Measurements from ENCODE around the gene MTX1. TPM values are rescaled to one million over a fixed set of nuclear protein-coding genes. Genes with fewer than 3 reads are reported as not detected.

MTX1 gene
- total RNA-seq, 1 donor = 38.0 TPM

DNA sequence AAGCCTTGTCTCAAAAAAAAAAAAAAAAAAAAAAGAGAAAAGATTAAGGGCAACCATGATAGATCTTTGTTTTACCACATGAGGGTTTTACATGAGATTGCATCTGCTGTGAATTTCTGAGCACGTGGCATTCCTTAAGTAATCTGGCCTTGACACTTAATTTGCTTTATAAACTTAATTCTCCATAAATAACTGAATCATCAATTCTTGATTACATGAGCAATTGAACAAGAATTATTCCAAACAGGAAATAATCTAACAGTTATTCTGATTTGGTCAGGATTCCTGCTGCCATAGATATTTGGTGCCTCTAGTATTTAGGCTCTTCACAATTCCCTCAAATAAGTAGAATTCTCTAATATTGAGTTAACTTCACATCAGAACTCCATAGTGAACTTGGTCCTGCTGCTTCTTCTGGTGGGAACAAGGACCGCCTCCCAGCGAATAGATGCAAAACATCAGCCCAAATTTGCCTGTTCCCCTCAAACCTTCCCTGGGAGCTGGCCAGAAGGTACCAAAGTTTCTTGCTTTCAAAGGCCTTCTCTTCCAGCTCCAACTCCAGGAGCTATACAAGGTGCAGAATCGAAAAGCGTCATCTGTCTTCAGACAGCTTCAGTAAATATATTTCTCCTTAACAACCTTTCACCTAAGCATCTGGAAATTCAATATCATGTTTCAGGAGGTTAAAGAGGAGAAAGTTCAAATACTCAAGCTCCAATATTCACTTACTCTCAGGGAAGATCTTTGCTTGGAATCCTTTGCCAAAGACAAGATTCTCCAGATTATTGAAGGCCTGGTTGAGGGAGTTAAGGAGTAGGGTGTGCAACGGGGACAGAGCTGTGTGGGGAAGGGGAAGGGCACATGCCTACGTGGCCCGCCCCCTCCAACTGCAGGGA is 36.4 kb upstream of the MTX1 start:
- peak overlapping the region; percentile 98 for H3K4me3 ChIP-seq (ENCODE audit: low read depth, low read length)
- no peak for DNase-seq (ENCODE audit: low read depth)
- TF ChIP-seq, protein P1, sequence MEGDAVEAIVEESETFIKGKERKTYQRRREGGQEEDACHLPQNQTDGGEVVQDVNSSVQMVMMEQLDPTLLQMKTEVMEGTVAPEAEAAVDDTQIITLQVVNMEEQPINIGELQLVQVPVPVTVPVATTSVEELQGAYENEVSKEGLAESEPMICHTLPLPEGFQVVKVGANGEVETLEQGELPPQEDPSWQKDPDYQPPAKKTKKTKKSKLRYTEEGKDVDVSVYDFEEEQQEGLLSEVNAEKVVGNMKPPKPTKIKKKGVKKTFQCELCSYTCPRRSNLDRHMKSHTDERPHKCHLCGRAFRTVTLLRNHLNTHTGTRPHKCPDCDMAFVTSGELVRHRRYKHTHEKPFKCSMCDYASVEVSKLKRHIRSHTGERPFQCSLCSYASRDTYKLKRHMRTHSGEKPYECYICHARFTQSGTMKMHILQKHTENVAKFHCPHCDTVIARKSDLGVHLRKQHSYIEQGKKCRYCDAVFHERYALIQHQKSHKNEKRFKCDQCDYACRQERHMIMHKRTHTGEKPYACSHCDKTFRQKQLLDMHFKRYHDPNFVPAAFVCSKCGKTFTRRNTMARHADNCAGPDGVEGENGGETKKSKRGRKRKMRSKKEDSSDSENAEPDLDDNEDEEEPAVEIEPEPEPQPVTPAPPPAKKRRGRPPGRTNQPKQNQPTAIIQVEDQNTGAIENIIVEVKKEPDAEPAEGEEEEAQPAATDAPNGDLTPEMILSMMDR (IDR thresholded peaks at IDR 0.05; ENCODE audit: insufficient read depth, low read depth, low read length) = no peak

DNA sequence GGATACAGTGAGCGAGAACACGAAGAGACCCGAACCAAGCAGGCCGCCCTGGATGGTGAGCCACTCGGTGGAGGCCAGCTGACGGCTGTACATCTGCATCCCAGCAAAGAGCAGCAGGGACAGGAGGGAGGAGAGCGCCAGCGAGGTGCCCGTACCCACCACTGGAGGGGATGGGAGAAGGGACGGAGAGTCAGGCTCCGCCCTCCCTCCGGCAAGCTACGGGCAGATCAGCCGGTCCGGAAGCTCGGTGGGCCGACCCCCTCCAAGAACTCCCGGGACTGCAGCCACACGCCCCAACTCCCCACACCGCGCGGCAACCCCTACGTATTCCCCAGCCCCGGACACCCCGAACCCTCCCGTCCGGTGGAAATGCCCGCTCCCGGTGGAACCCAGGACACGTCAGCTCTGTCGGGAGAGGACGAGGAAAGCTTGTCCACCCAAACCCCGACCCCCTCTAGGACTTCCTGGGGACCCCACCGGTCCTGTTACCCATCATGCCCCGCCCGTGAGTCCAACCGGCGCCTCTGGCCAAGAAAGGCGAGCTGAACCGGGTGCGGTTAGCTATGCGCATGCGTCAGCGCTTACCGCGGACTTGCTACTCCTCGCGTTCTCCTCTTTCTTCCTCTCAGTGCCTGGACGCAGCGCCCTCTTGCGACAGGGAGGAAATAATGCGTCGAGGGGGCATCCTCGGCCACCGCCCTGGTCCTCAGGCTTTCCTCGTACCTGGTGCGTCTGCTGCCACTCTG is 35.6 kb upstream of the MTX1 start, which contains the start of gene KRTCAP2:
Gene KRTCAP2, minus strand, starts transcription at position 573 of the 746 bp plus-strand sequence. Its CDS starts 80 bp downstream, at position 493.
- TF ChIP-seq, protein P1 (IDR thresholded peaks at IDR 0.05; ENCODE audit: insufficient read depth, low read depth, low read length) = peak; percentile 94
- H3K4me3 ChIP-seq (ENCODE audit: low read depth, low read length) = peak within 1 kb of the TSS; percentile 98
- DNase-seq (ENCODE audit: low read depth) = peak; percentile 95

DNA sequence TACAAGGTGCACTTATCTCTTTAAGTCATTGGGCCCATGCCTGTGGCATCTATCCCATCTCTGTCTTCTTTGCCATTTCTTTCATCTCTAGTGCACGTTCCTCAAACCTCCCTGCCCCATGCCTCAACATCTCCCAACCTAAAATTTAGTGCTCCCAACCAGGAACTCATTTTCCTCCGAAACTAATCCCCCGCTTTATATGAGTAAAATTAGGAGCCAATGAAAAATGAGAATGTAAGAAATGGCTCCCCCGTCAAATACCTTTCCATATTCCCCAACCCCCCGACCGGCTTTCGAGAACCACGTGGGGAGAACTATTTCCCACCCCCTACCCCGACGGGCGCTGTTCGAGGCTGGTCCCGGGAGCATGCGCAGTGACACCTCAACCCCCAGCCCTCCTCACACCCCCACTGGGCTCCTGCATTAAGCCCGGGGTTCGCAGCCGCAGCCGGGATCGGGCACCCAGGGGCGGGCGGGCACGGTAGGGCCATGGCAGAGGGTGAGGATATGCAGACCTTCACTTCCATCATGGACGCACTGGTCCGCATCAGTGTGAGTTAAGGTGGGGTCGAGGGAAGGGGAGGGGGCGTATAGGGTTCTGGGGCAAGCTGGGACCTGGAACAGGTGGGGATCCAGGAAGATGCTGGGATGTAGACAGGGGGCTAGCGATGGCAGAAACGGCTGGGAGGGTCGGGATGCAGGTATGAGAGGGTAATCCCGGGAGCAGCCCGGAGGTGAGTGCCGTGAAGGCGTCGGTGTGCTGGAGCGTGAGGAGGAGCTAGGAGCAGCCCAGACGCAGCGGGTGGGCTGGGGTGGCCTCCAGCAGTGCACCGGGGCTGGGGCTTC is 34.8 kb upstream of the MTX1 start, which contains the start of gene TRIM46:
Gene TRIM46, plus strand, starts transcription at position 372 of the 846 bp plus-strand sequence. Its CDS starts 118 bp downstream, at position 490.
- DNase-seq (ENCODE audit: low read depth) = peak; percentile 12
- TF ChIP-seq, protein P1 (IDR thresholded peaks at IDR 0.05; ENCODE audit: insufficient read depth, low read depth, low read length) = no peak
- H3K4me3 ChIP-seq (ENCODE audit: low read depth, low read length) = peak within 1 kb of the TSS; percentile 98

DNA sequence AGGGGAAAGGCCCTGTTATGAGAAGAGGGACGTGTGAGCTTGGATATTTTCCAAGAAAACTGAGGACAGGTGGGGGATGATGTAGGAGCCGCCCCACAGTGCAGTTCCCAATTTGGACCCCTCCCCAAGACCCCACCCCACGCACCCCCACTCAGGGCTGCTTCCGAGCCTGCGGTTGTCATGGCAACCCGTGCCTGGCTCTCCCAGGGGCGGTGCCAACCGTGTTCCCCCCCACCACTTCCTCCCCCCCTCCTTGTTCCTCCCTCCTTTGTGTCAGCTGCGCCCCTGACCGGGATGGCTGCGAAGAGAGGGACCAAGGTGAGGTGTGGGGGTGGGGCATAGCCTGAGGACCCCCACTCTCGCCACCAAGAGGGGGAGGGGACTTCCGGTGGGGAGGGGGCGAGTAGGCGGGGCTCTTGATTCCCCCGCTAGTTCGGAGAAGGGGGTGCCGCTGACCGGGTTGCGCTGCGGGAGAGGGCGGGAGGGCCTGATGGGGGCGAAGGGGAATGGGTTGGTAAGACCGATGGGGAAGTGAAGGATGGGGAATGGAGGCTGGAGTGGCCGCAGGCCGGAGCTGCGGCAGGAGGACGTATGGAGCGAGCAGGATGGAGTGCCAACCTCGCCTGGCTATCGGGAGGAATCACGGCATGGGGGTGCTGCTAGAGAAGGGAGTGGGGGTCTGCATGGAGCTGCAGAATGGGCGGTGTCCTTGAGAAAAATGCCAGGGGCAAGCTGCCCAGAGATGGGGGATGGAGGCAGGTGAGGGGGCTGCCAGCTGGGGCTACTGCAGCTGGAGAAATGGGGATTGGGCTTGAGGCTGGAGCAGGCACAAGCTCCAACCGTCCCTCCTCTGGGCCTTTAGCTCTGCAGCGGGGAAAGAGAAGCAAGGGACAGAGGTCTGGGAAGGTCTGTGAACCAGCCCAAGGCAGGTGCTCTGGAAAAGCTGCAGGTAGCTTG is 33.9 kb upstream of the MTX1 start:
- no peak for DNase-seq (ENCODE audit: low read depth)
- peak overlapping the region; percentile 98 for H3K4me3 ChIP-seq (ENCODE audit: low read depth, low read length)
- TF ChIP-seq, protein P1 (IDR thresholded peaks at IDR 0.05; ENCODE audit: insufficient read depth, low read depth, low read length) = no peak

DNA sequence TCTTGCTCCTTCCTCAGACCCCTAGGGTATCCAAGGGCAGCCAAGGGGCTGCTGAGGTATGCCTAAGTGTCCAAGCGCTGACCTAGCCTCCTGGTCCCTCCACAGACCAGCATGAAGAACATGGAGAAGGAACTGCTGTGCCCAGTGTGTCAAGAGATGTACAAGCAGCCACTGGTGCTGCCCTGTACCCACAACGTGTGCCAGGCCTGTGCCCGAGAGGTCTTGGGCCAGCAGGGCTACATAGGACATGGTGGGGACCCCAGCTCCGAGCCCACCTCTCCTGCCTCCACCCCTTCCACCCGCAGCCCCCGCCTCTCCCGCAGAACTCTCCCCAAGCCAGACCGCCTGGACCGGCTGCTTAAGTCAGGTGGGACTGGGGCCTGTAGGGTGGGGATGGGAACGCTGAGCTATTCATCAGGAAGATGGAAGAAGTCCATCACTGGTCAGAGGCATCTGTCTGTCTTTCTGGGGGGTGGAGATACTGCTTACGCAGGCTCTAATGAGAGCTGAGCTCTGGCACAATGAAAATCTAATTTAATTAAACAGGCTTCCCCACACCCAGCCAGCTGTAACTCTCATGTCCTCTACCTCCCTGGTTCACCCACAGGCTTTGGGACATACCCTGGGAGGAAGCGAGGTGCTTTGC is 33.1 kb upstream of the MTX1 start:
- no peak overlapping the region for H3K4me3 ChIP-seq (ENCODE audit: low read depth, low read length)
- TF ChIP-seq, protein P1 (IDR thresholded peaks at IDR 0.05; ENCODE audit: insufficient read depth, low read depth, low read length) = no peak
- no peak for DNase-seq (ENCODE audit: low read depth)

Data from fibroblast of villous mesenchyme (primary cell).